Heart right ventricle (tissue), 16 donors: Measurements from ENCODE around the gene GPR137B. TPM values are rescaled to one million over a fixed set of nuclear protein-coding genes. Genes with fewer than 3 reads are reported as not detected.

Experiments
- ATAC-seq, 8 donors: fragments of 200-7000 bp; cut with Tn5 transposase; one replicate each; pipeline ENCODE4 v1.9.1; 2020; ENCODE audit warnings: mild to moderate bottlenecking in 8 of 8, moderate library complexity in 8 of 8, moderate number of reproducible peaks in 1 of 8
- DNase-seq, 2 donors: peaks; one replicate each; pipeline ENCODE4 v3.0.0-alpha.2; 2020
- H3K27ac ChIP-seq, 10 donors: fragments of 200-600 bp; sonication (generic) in 2 of 10; one replicate each; pipeline versions ENCODE4 v1.5.0 to v1.8.0; 2020 to 2022; ENCODE audit warnings: mild to moderate bottlenecking in 3 of 10
- H3K27me3 ChIP-seq, 7 donors: fragments of 200-600 bp; one replicate each; pipeline ENCODE4 v1.8.0; 2021 to 2022; ENCODE audit warnings: mild to moderate bottlenecking in 2 of 7
- H3K36me3 ChIP-seq, 9 donors: fragments of 200-600 bp; sonication (generic) in 1 of 9; one replicate each; pipeline versions ENCODE4 v1.5.0 to v1.8.0; 2020 to 2022; ENCODE audit warnings: mild to moderate bottlenecking in 2 of 9
- H3K4me1 ChIP-seq, 9 donors: fragments of 200-600 bp; sonication (generic) in 1 of 9; one replicate each; pipeline versions ENCODE4 v1.5.0 to v1.8.0; 2020 to 2022; ENCODE audit warnings: mild to moderate bottlenecking in 4 of 9
- H3K4me3 ChIP-seq, 10 donors: fragments of 200-600 bp; sonication (generic) in 2 of 10; one replicate each; pipeline versions ENCODE4 v1.5.0 to v1.8.0; 2020 to 2022; ENCODE audit warnings: mild to moderate bottlenecking in 7 of 10, moderate library complexity in 2 of 10
- H3K9me3 ChIP-seq, 11 donors: fragments of 200-600 bp in 10 of 11; sonication (generic) in 2 of 11; one replicate each; pipeline versions ENCODE4 v1.5.0 to v1.8.0; 2013 to 2022; ENCODE audit warnings: mild to moderate bottlenecking in 2 of 11, control low read depth in 1 of 11, moderate library complexity in 1 of 11
- WGBS, 2 donors: extraction: QIAGEN DNeasy Blood & Tissue Kit; methylation state at CpG; one replicate each; pipeline ENCODE4 v1.1.7; 2013; ENCODE audit warnings: inconsistent platforms in 1 of 2; 5-methylcytosine and 5-hydroxymethylcytosine counted together
- intact Hi-C, 10 donors: fragments of 100-400 bp; cut with DNase I; formaldehyde crosslinking; loops; one replicate each; pipeline versions ENCODE4 v1.11.1 to v1.14.2; 2022
- polyA plus RNA-seq, 2 donors: library from polyadenylated mRNA; stranded (reverse); fragments of 200-250 nt; gene quantifications; one replicate each; pipeline ENCODE4 v1.2.3, GENCODE V29; 2013
- total RNA-seq, 10 donors: library from RNA; stranded (reverse); fragmentation: NEBNext Ultra II Directional in 3 of 10; extraction: Animal tissue kit (Norgen Biotek cat#: 25700) in 3 of 10; gene quantifications; one replicate each; pipeline versions ENCODE4 v1.2.1 to v1.2.4, GENCODE V29; 2021 to 2023
- TF ChIP-seq, protein P1 (sequence below), 9 donors: fragments of 200-600 bp; sonication (generic) in 2 of 9; IDR thresholded peaks; one replicate each; pipeline versions ENCODE4 v1.5.0 to v1.8.0; 2021 to 2022; ENCODE audit warnings: antibody characterized with exemption in 9 of 9, mild to moderate bottlenecking in 5 of 9, moderate library complexity in 1 of 9
- donor health status: Arrhythmogenic right ventricular cardiomyopathy.
- donor health status: ischemic (EF 13 %, LVEDD 7.1; RV severe dilation, severe dysfunction).
- donor health status: healthy with polysubstance abuse.
- donor health status: DM: no; HTN: yes; CAD: no.
- donor health status: DM: no; HTN: no; CAD: no.
- donor health status: ischemic (EF 25% LVEDD 6.9; RV normal size, moderate dysfunction).
- donor health status: ischemic (EF 25% LVEDD 5.7; RV mildly dilated, moderate dysfunction).
- donor health status: healthy.
- donor health status: DM: yes; HTN: yes; CAD: no.
- donor health status: Ischemic cardiomyopathy.
- donor health status: ischemic (EF 35%, LVEDD 5.7; RV mildly dilated, moderate dysfunction).
- donor health status: nonischemic (EF 11% LVEDD 7.7; RV severe dilation, severe dysfunction).
- donor health status: DM: yes; HTN: yes; CAD: no.
- donor health status: PGD.
- donor health status: ischemic (EF 29% LVEDD 5.4; RV normal size, mild dysfunction).
- donor health status: nonischemic (EF 23%, LVEDD 6.1; RV moderate dilation, normal function).

Gene GPR137B
- total and polyA plus RNA-seq, 12 donors: 10.6 to 51.4 (median 32.7) TPM

DNA sequence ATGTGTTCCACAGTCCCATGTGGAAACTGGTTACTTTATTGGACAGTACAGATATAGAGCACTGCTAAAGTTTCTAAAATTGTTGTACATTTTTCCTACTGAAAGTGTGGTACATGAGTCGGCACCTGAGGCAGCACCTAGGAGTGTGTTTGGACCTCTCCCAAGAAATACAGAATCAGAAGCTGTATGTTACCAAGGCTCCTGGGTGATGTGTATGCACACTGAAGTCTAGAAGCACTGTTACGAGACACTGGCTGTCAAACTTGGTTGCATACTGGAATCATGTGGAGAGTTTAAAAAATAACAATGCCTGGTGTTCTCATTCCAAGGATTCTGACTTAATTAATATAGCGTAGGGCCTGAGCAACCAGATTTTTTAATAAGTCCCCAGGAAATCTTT is 92.8 kb downstream of the GPR137B start:
- intact Hi-C loops: no loop called here
- 96 to 97% methylated on average over 3 of the region's 3 CpGs for WGBS, 2 donors

DNA sequence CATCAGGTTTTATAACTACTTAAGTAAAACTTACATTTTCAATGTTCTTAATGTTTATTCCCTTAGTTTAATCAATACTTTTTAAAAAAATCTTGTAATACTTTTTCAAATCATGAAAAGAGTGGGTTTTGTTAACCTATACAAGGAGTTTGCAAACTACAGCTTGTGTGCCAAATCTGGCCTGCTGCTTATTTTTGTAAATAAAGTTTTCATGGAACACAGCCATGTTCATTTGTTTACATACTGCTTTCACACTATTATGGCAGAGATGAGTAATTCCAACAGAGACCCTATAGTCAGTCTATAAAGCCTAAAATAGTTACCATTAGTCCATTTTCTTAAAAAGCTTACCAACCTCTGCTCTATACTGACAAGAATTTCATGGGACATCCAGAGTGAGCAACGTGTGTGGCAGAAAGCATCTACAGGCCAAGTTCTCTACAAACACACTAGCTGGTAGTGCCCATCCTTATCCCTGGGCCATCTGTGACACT is 96.8 kb downstream of the GPR137B start:
- Histone ChIP-seq H3K27me3 (no peaks in the 10 kb centered on the region), H3K36me3 (peaks cover 0 to 51% (median 0%) of the 10 kb centered on the region in 9 donors)
- 81 to 97% methylated on average over 1 of the region's 1 CpG for WGBS, 2 donors

More for the DNA sequence above, 92.8 kb downstream of the GPR137B start:
- H3K9me3 ChIP-seq: no peaks in the 10 kb centered on the region
- H3K4me3 ChIP-seq: no peak overlapping the region
- no peaks in the 10 kb centered on the region for H3K4me1 ChIP-seq
- TF ChIP-seq, protein P1, sequence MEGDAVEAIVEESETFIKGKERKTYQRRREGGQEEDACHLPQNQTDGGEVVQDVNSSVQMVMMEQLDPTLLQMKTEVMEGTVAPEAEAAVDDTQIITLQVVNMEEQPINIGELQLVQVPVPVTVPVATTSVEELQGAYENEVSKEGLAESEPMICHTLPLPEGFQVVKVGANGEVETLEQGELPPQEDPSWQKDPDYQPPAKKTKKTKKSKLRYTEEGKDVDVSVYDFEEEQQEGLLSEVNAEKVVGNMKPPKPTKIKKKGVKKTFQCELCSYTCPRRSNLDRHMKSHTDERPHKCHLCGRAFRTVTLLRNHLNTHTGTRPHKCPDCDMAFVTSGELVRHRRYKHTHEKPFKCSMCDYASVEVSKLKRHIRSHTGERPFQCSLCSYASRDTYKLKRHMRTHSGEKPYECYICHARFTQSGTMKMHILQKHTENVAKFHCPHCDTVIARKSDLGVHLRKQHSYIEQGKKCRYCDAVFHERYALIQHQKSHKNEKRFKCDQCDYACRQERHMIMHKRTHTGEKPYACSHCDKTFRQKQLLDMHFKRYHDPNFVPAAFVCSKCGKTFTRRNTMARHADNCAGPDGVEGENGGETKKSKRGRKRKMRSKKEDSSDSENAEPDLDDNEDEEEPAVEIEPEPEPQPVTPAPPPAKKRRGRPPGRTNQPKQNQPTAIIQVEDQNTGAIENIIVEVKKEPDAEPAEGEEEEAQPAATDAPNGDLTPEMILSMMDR (IDR thresholded peaks at IDR 0.05): no peak
- DNase-seq (no peak), ATAC-seq (no peak)
- no peak overlapping the region for H3K27ac ChIP-seq
- peaks cover 0 to 43% (median 0%) of the 10 kb centered on the region in 9 donors for H3K36me3 ChIP-seq
- H3K27me3 ChIP-seq: no peaks in the 10 kb centered on the region

DNA sequence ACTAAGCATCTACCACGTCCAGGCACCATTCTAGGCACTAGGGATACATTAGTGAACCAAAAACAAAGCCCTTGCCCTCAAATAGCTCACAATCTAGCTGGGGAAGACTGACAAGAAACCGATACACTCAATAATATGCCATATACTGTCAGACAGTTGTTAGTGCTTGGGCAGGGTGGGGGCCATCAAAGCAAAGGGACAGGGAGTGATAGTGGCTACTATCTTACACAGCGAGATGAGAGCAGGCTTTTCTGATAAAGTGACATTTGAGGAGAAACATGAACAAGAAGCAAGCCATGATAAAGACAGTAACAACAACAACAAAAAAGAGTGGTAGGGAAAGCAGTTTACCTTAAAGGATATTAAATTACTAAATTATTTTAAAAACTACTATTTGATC is 98.3 kb downstream of the GPR137B start:
- WGBS, 2 donors: 85 to 89% methylated on average over 3 of the region's 3 CpGs
- peaks cover 0 to 43% (median 0%) of the 10 kb centered on the region in 9 donors for H3K36me3 ChIP-seq
- TF ChIP-seq, protein P1 (IDR thresholded peaks at IDR 0.05): no peak
- no peak overlapping the region for H3K27ac ChIP-seq
- no peak overlapping the region for H3K4me3 ChIP-seq
- no peaks in the 10 kb centered on the region for H3K27me3 ChIP-seq
- H3K4me1 ChIP-seq: no peaks in the 10 kb centered on the region
- H3K9me3 ChIP-seq: no peaks in the 10 kb centered on the region
- ATAC-seq (no peak), DNase-seq (no peak)
- intact Hi-C loops: loop anchor here in 1 of 10 donors (10.0 kb wide), 1 partner anchor 56 kb away; no protein-coding TSS in a partner anchor

More for the DNA sequence above, 96.8 kb downstream of the GPR137B start:
- no peak for DNase-seq
- Histone ChIP-seq H3K27ac (no peak overlapping the region), H3K4me3 (no peak overlapping the region), H3K9me3 (no peaks in the 10 kb centered on the region), H3K4me1 (no peaks in the 10 kb centered on the region)
- ATAC-seq: no peak
- intact Hi-C loops: no loop called here
- TF ChIP-seq, protein P1 (IDR thresholded peaks at IDR 0.05): no peak

DNA sequence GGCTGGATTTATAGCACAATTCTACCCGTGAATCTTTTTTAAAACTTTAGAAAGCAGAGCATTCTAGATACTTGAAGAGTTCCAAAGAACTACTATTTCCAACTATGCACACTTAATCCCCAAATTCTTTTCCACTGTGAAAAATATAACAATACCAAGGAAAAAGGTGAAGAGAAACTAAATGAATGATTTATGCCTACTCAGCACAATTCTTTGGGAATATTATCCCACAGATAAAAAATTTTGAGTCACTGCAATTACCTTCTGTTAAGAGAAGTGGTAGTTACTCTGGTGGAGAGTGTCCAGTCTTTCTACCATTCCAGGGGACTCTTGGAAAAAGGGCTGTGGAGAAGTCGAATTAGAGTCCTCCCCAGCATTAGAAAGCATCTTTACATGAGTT is 100.2 kb downstream of the GPR137B start:
- Histone ChIP-seq H3K4me1 (no peaks in the 10 kb centered on the region), H3K4me3 (no peak overlapping the region), H3K27ac (no peak overlapping the region), H3K9me3 (no peaks in the 10 kb centered on the region), H3K36me3 (peaks cover 0 to 38% (median 0%) of the 10 kb centered on the region in 9 donors), H3K27me3 (no peaks in the 10 kb centered on the region)
- ATAC-seq: no peak
- intact Hi-C loops: loop anchor here in 1 of 10 donors (10.0 kb wide), 1 partner anchor 58 kb away; no protein-coding TSS in a partner anchor
- no peak for DNase-seq
- WGBS, 2 donors: 96 to 97% methylated on average over 2 of the region's 2 CpGs
- TF ChIP-seq, protein P1 (IDR thresholded peaks at IDR 0.05): no peak
